ENCODE data around the gene ZBTB4. TPM values are rescaled to one million over a fixed set of nuclear protein-coding genes. Genes with fewer than 3 reads are reported as not detected.

Gene ZBTB4
- total RNA-seq, 1 donor from 2014 or later = 38.1 TPM

- intact Hi-C loops (cut with DNase I) = no loop called here
- no peaks in the 10 kb centered on the region for H3K27me3 ChIP-seq
- no peak for DNase-seq (ENCODE audit: extremely low spot score in 2 of 2)
- peaks cover 2 to 56% of the 10 kb centered on the region in 2 donors for H3K36me3 ChIP-seq
- peaks cover 5% of the 10 kb centered on the region for H3K4me1 ChIP-seq
- no peak overlapping the region for H3K4me3 ChIP-seq
- TF ChIP-seq POLR2AphosphoS5 (IDR thresholded peaks at IDR 0.05; ENCODE audit: insufficient read depth in 1 of 2, low read depth in 1 of 2) (no peak), POLR2A (IDR thresholded peaks at IDR 0.05) (no peak)
- H3K27ac ChIP-seq = peak overlapping the region; percentile 32
- no peaks in the 10 kb centered on the region for H3K9me3 ChIP-seq
Observed at GRCh38 chr17:7513850-7514419, 34.5 kb upstream of the ZBTB4 start.

- H3K27ac ChIP-seq = peak overlapping the region; percentile 32
- H3K9me3 ChIP-seq = no peaks in the 10 kb centered on the region
- intact Hi-C loops (cut with DNase I) = no loop called here
- H3K27me3 ChIP-seq = no peaks in the 10 kb centered on the region
- no peak for DNase-seq (ENCODE audit: extremely low spot score in 2 of 2)
- H3K36me3 ChIP-seq = peaks cover 2 to 66% of the 10 kb centered on the region in 2 donors
- TF ChIP-seq CTCF (IDR thresholded peaks at IDR 0.05) = no peak
- TF ChIP-seq POLR2A (IDR thresholded peaks at IDR 0.05) = no peak
- no peak for TF ChIP-seq POLR2AphosphoS5 (IDR thresholded peaks at IDR 0.05; ENCODE audit: insufficient read depth in 1 of 2, low read depth in 1 of 2)
- H3K4me1 ChIP-seq = peaks cover 5% of the 10 kb centered on the region
- no peak overlapping the region for H3K4me3 ChIP-seq
Observed at GRCh38 chr17:7512824-7513540, 33.6 kb upstream of the ZBTB4 start.

GRCh38 chr17:7512105-7512504, 32.7 kb upstream of the ZBTB4 start:
- H3K27me3 ChIP-seq = no peaks in the 10 kb centered on the region
- no peak overlapping the region for H3K27ac ChIP-seq
- intact Hi-C loops (cut with DNase I) = no loop called here
- peaks cover 2 to 74% of the 10 kb centered on the region in 2 donors for H3K36me3 ChIP-seq
- no peak for DNase-seq (ENCODE audit: extremely low spot score in 2 of 2)
- H3K4me1 ChIP-seq = peaks cover 5% of the 10 kb centered on the region
- TF ChIP-seq POLR2AphosphoS5 (IDR thresholded peaks at IDR 0.05; ENCODE audit: insufficient read depth in 1 of 2, low read depth in 1 of 2) (no peak), CTCF (IDR thresholded peaks at IDR 0.05) (no peak), POLR2A (IDR thresholded peaks at IDR 0.05) (no peak)
- no peaks in the 10 kb centered on the region for H3K9me3 ChIP-seq
- H3K4me3 ChIP-seq = no peak overlapping the region

- no peak for DNase-seq (ENCODE audit: extremely low spot score in 2 of 2)
- Histone ChIP-seq H3K4me1 (peaks cover 5% of the 10 kb centered on the region), H3K9me3 (no peaks in the 10 kb centered on the region), H3K27ac (no peak overlapping the region), H3K27me3 (no peaks in the 10 kb centered on the region), H3K36me3 (peaks cover 2 to 84% of the 10 kb centered on the region in 2 donors), H3K4me3 (no peak overlapping the region)
- intact Hi-C loops (cut with DNase I) = no loop called here
- TF ChIP-seq CTCF (IDR thresholded peaks at IDR 0.05) = no peak
- no peak for TF ChIP-seq POLR2A (IDR thresholded peaks at IDR 0.05)
- TF ChIP-seq POLR2AphosphoS5 (IDR thresholded peaks at IDR 0.05; ENCODE audit: insufficient read depth in 1 of 2, low read depth in 1 of 2) = no peak
Observed at GRCh38 chr17:7511108-7511507, 31.7 kb upstream of the ZBTB4 start.

- intact Hi-C loops (cut with DNase I) = no loop called here
Observed at GRCh38 chr17:7509937-7510336, 30.5 kb upstream of the ZBTB4 start.

More at GRCh38 chr17:7509937-7510336, 30.5 kb upstream of the ZBTB4 start:
- no peaks in the 10 kb centered on the region for H3K27me3 ChIP-seq
- H3K4me3 ChIP-seq = no peak overlapping the region
- H3K9me3 ChIP-seq = no peaks in the 10 kb centered on the region
- DNase-seq (ENCODE audit: extremely low spot score in 2 of 2) = no peak
- peaks cover 1% of the 10 kb centered on the region for H3K4me1 ChIP-seq
- no peak for TF ChIP-seq POLR2A (IDR thresholded peaks at IDR 0.05)
- no peak for TF ChIP-seq CTCF (IDR thresholded peaks at IDR 0.05)
- no peak for TF ChIP-seq POLR2AphosphoS5 (IDR thresholded peaks at IDR 0.05; ENCODE audit: insufficient read depth in 1 of 2, low read depth in 1 of 2)
- H3K27ac ChIP-seq = no peak overlapping the region
- peaks cover 2 to 95% of the 10 kb centered on the region in 2 donors for H3K36me3 ChIP-seq

All from vagina (tissue), 2 donors.